ENCODE results near the gene SPESP1. TPM values are rescaled to one million over a fixed set of nuclear protein-coding genes. Genes with fewer than 3 reads are reported as not detected.
"Not testable (repeated sequence)": the region's sequence is repeated elsewhere in the genome, so short reads cannot be mapped to it uniquely, and the experiment has no call there.

SPESP1 gene
- total RNA-seq, 2 donors from 2014 or later: 0.58 to 2.0 TPM

DNA sequence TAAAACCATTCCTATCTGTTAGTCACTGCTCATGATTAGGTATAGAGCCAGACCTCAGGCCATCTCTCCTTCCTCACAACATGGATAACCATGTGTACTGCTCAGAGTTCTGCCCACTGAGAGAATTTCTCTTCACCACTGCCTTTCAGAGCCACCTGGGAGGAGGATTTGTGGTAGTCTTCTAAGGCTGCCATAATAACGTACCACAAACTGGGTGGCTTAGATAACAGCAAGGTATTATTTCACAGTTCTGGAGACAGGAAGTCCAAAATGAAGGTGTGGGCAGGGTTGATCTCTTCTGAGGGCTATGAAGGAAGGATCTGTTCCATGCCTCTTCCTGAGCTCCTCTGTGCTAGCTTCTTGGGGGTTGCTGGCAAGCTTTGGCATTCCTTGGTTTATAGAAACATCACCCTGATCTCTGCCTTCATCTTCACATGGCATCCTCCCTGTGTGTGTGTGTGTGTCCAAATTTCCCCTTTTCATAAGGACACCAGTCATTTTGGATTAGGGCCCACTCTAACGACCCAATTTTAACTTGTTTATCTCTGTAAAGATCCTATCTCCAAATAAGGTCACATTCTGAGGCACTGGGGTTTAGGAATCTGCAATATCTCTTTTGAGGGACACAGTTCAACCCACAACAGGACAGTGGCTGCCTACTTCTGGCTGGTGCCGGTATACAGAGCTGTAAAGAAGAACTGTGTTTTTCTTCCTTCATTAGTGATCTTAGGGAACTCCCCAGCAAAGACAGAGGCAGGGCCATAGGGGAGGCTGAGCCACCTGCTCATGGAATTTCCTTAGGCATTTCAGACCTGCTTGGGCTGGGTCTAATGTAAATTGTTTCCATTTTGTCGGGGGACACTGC lies 42.1 kb downstream of the SPESP1 start:
- peaks cover 7 to 17% of the 10 kb centered on the region in 2 donors for H3K9me3 Mint-ChIP-seq
- no peak for ATAC-seq (replicated peaks in 1 of 2)
- no peaks in the 10 kb centered on the region for H3K4me1 Mint-ChIP-seq (ENCODE audit: low read depth)
- no peak overlapping the region for H3K27ac Mint-ChIP-seq
- peaks cover 7 to 10% of the 10 kb centered on the region in 2 donors for H3K36me3 Mint-ChIP-seq (ENCODE audit: insufficient read depth in 2 of 2)
- DNase-seq: no peak
- H3K4me3 Mint-ChIP-seq: no peak overlapping the region
- H3K27me3 Mint-ChIP-seq (ENCODE audit: low read depth): peaks cover 23% of the 10 kb centered on the region

GRCh38 chr15:68975651-68976160 lies 45.4 kb downstream of the SPESP1 start:
- not testable (repeated sequence) for DNase-seq; H3K4me3 Mint-ChIP-seq; H3K36me3 Mint-ChIP-seq (ENCODE audit: insufficient read depth in 2 of 2); H3K4me1 Mint-ChIP-seq (ENCODE audit: low read depth); H3K27ac Mint-ChIP-seq; ATAC-seq (replicated peaks in 1 of 2); H3K9me3 Mint-ChIP-seq
- H3K27me3 Mint-ChIP-seq (ENCODE audit: low read depth): peaks cover 13% of the 10 kb centered on the region

DNA sequence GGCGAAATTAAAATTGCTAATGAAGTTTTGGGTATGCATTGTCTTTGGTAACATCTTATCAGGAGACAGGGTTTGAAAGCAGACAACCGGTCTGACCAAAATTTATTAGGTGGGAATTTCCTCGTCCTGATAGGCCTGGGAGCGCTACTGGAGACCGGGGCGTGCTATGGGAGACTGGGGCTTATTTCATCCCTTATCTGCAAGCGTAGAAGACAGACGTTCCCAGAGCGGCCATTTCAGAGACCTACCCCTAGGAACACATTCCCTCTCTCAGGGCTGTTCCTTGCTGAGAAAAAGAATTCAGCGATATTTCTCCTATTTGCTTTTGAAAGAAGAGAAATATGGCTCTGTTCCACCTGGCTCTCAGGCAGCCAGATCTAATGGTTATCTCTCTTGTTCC lies 47.1 kb downstream of the SPESP1 start:
- not testable (repeated sequence) for H3K27ac Mint-ChIP-seq; DNase-seq; ATAC-seq (replicated peaks in 1 of 2); H3K4me3 Mint-ChIP-seq; H3K36me3 Mint-ChIP-seq (ENCODE audit: insufficient read depth in 2 of 2); H3K9me3 Mint-ChIP-seq; H3K4me1 Mint-ChIP-seq (ENCODE audit: low read depth)
- H3K27me3 Mint-ChIP-seq (ENCODE audit: low read depth): peaks cover 15% of the 10 kb centered on the region

- H3K4me1 Mint-ChIP-seq (ENCODE audit: low read depth): no peaks in the 10 kb centered on the region
- ATAC-seq (replicated peaks in 1 of 2) (no peak), DNase-seq (no peak)
- peaks cover 0 to 4% of the 10 kb centered on the region in 2 donors for H3K9me3 Mint-ChIP-seq
- peaks cover 15% of the 10 kb centered on the region for H3K27me3 Mint-ChIP-seq (ENCODE audit: low read depth)
- peaks cover 0 to 4% of the 10 kb centered on the region in 2 donors for H3K36me3 Mint-ChIP-seq (ENCODE audit: insufficient read depth in 2 of 2)
- no peak overlapping the region for H3K27ac Mint-ChIP-seq
- H3K4me3 Mint-ChIP-seq: no peak overlapping the region
Measured at GRCh38 chr15:68979006-68979405, 48.7 kb downstream of the SPESP1 start.

DNA sequence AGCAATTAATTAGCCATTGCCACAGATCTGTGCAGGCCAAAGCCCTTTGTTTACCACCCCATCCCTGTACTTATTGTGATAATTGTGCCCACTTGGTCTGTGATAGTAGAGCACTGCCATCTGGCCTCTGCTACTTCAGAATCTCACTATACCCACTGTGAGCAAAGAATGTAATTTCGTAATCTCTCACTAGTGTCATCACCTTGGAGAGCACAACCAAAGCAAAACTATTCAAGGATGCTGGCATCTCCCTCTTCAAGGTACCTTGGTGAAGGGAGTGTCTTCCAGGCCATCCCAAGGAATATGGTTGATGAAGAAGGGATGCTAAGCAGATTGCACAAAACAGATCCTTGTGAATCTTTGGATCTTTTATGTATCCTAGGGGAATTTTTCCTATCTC lies 49.5 kb downstream of the SPESP1 start:
- no peaks in the 10 kb centered on the region for H3K4me1 Mint-ChIP-seq (ENCODE audit: low read depth)
- H3K9me3 Mint-ChIP-seq: peaks cover 0 to 1% of the 10 kb centered on the region in 2 donors
- ATAC-seq (replicated peaks in 1 of 2): no peak
- DNase-seq: no peak
- H3K27me3 Mint-ChIP-seq (ENCODE audit: low read depth): peaks cover 15% of the 10 kb centered on the region
- H3K36me3 Mint-ChIP-seq (ENCODE audit: insufficient read depth in 2 of 2): peaks cover 0 to 4% of the 10 kb centered on the region in 2 donors
- H3K4me3 Mint-ChIP-seq: no peak overlapping the region
- H3K27ac Mint-ChIP-seq: no peak overlapping the region

DNA sequence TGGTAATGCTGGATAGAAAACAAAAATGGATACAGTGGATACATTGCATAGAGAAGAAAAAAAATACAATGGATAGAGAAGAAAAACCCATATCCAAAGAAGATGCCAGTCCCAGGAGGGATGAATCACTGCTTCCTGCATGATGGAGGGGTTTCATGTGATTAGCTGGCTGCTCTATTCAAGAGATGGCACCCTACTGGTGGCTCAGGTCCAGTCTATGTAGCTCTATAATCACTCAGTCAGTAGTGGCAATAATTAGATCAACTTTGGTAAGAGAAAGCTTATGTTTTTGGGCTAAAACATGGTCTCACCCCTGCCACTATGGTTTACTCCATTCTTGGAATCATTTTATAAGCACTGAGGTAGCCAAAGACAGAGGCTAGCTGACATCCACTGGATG lies 50.5 kb downstream of the SPESP1 start:
- Mint-ChIP-seq H3K27me3 (ENCODE audit: low read depth) (peaks cover 16% of the 10 kb centered on the region), H3K4me3 (no peak overlapping the region), H3K27ac (no peak overlapping the region), H3K4me1 (ENCODE audit: low read depth) (no peaks in the 10 kb centered on the region), H3K36me3 (ENCODE audit: insufficient read depth in 2 of 2) (peaks cover 0 to 4% of the 10 kb centered on the region in 2 donors), H3K9me3 (peaks cover 0 to 1% of the 10 kb centered on the region in 2 donors)
- no peak for DNase-seq
- ATAC-seq (replicated peaks in 1 of 2): no peak

- H3K4me3 Mint-ChIP-seq: no peak overlapping the region
- peaks cover 16% of the 10 kb centered on the region for H3K27me3 Mint-ChIP-seq (ENCODE audit: low read depth)
- ATAC-seq (replicated peaks in 1 of 2): no peak
- no peak for DNase-seq
- H3K9me3 Mint-ChIP-seq: no peaks in the 10 kb centered on the region
- H3K4me1 Mint-ChIP-seq (ENCODE audit: low read depth): no peaks in the 10 kb centered on the region
- H3K27ac Mint-ChIP-seq: no peak overlapping the region
- H3K36me3 Mint-ChIP-seq (ENCODE audit: insufficient read depth in 2 of 2): peaks cover 0 to 2% of the 10 kb centered on the region in 2 donors
Measured at GRCh38 chr15:68981941-68982340, 51.6 kb downstream of the SPESP1 start.

DNA sequence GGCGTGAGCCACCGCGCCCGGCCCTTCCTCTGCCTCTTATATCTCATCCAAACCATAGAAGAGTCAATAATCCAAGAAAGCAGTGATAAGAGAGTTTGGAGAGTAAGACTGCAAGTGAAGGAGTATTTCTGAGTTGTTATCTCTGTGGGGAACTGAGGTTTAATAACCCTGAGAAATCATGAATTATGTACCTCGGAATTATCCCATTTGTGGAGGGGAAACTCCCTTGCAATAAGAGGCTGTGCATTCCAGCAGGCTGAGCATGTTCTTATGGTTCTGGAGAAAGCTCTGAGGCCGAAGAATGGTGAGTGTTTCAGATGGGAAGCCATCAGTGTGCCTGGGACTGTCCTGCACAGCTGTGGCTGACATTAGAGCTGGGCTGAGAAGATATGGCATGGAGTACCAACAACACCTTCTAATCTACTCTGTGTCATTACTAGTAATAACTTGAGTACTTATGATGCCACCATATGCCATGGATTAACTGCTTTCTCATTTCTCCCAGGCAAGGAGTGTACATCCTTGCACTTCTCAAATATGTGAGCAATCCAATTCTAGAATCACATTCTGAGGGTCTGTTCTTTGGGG lies 52.7 kb downstream of the SPESP1 start:
- no peaks in the 10 kb centered on the region for H3K9me3 Mint-ChIP-seq
- peaks cover 24% of the 10 kb centered on the region for H3K27me3 Mint-ChIP-seq (ENCODE audit: low read depth)
- no peak overlapping the region for H3K4me3 Mint-ChIP-seq
- no peaks in the 10 kb centered on the region for H3K36me3 Mint-ChIP-seq (ENCODE audit: insufficient read depth in 2 of 2)
- DNase-seq (no peak), ATAC-seq (replicated peaks in 1 of 2) (no peak)
- H3K27ac Mint-ChIP-seq: no peak overlapping the region
- no peaks in the 10 kb centered on the region for H3K4me1 Mint-ChIP-seq (ENCODE audit: low read depth)

DNA sequence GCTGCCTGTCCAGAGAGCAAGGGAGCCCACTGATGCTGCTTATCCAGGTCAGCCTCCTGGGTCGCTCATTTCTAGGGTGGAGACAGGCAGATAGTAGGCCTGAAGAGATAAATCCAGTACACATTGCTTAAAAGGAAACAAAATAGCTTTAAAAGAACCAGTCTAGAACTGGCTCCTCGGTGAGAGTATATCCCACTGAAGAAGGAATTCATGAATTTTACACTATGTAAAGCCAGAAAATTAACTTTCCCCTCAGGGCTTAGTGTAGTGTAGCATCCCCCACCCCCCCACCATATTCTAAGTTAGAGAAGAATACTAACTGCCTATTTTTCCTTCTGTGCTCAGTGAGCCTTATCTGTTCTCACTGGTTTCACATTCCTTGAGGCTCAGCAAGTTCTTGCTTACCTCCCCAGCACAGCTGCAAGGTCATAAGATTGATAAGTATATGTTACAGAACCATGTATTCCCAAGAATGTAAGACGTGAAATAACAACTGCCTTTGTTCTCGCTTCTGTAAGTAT lies 53.7 kb downstream of the SPESP1 start:
- no peak overlapping the region for H3K4me3 Mint-ChIP-seq
- no peak for DNase-seq
- no peaks in the 10 kb centered on the region for H3K4me1 Mint-ChIP-seq (ENCODE audit: low read depth)
- no peak for ATAC-seq (replicated peaks in 1 of 2)
- no peaks in the 10 kb centered on the region for H3K36me3 Mint-ChIP-seq (ENCODE audit: insufficient read depth in 2 of 2)
- H3K27me3 Mint-ChIP-seq (ENCODE audit: low read depth): peaks cover 32% of the 10 kb centered on the region
- no peak overlapping the region for H3K27ac Mint-ChIP-seq
- no peaks in the 10 kb centered on the region for H3K9me3 Mint-ChIP-seq

DNA sequence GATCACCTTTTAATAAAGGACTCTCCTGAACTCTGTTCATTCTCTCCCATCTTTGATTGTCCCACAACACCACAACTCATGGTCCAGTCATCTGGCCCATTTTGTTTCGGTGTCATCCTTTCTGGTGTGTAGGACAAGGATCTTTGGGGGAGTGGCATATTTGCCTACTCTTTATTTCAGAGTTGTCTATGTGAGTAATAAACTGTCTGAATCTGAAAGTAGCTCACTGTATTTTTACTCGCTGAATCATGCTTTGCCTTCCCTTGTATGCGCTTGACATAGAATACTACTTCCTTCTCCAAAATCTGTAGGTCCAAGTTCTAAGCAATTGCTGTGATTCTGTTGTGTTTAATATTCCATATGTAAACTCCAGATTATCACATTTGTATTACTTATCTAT lies 54.3 kb downstream of the SPESP1 start:
- no peak overlapping the region for H3K4me3 Mint-ChIP-seq
- H3K4me1 Mint-ChIP-seq (ENCODE audit: low read depth): no peaks in the 10 kb centered on the region
- H3K9me3 Mint-ChIP-seq: no peaks in the 10 kb centered on the region
- no peaks in the 10 kb centered on the region for H3K36me3 Mint-ChIP-seq (ENCODE audit: insufficient read depth in 2 of 2)
- no peak for DNase-seq
- ATAC-seq (replicated peaks in 1 of 2): no peak
- H3K27me3 Mint-ChIP-seq (ENCODE audit: low read depth): peaks cover 32% of the 10 kb centered on the region
- H3K27ac Mint-ChIP-seq: no peak overlapping the region

- no peaks in the 10 kb centered on the region for H3K4me1 Mint-ChIP-seq (ENCODE audit: low read depth)
- H3K36me3 Mint-ChIP-seq (ENCODE audit: insufficient read depth in 2 of 2): no peaks in the 10 kb centered on the region
- H3K4me3 Mint-ChIP-seq: no peak overlapping the region
- no peak overlapping the region for H3K27ac Mint-ChIP-seq
- no peak for DNase-seq
- ATAC-seq (replicated peaks in 1 of 2): no peak
- peaks cover 30% of the 10 kb centered on the region for H3K27me3 Mint-ChIP-seq (ENCODE audit: low read depth)
- no peaks in the 10 kb centered on the region for H3K9me3 Mint-ChIP-seq
Measured at GRCh38 chr15:68985361-68985891, 55.1 kb downstream of the SPESP1 start.

DNA sequence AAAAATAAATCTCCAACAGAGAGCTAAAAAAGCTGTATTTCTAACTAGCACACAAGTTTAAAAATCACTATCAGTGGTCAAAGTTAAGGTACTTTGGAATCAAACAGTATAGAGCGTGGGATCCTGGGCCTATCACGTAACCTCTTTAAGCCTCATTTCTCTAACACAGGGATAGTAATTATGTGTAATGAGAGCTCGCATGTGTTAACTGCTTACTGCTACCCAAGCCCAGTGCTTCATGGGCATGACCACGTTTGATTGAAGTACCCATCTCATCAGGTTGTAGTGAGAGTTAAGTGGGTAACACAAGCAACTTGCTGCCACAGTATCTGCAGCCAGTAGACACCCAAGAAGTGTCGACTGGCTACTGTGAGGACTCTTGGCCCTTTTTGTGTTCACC lies 56.0 kb downstream of the SPESP1 start:
- Mint-ChIP-seq H3K36me3 (ENCODE audit: insufficient read depth in 2 of 2) (no peaks in the 10 kb centered on the region), H3K4me3 (no peak overlapping the region), H3K4me1 (ENCODE audit: low read depth) (no peaks in the 10 kb centered on the region), H3K9me3 (no peaks in the 10 kb centered on the region), H3K27me3 (ENCODE audit: low read depth) (peaks cover 33% of the 10 kb centered on the region), H3K27ac (no peak overlapping the region)
- DNase-seq (no peak), ATAC-seq (replicated peaks in 1 of 2) (no peak)

GRCh38 chr15:68987120-68987519 lies 56.8 kb downstream of the SPESP1 start:
- ATAC-seq (replicated peaks in 1 of 2) (no peak), DNase-seq (no peak)
- Mint-ChIP-seq H3K9me3 (no peaks in the 10 kb centered on the region), H3K27me3 (ENCODE audit: low read depth) (peaks cover 33% of the 10 kb centered on the region), H3K4me3 (no peak overlapping the region), H3K4me1 (ENCODE audit: low read depth) (no peaks in the 10 kb centered on the region), H3K27ac (no peak overlapping the region), H3K36me3 (ENCODE audit: insufficient read depth in 2 of 2) (no peaks in the 10 kb centered on the region)
